Central memory CD4-positive, alpha-beta T cell (primary cell): Measurements from ENCODE around the gene TIAM2.
A peak's percentile ranks its signal among the peaks of the same experiment; 100 is the strongest.
"Not testable (repeated sequence)": the region's sequence is repeated elsewhere in the genome, so short reads cannot be mapped to it uniquely, and the experiment has no call there.

Experiments used
- DNase-seq: peaks from one replicate; pipeline ENCODE4 v3.0.0; 2022

TIAM2 gene

GRCh38 chr6:155064303-155064702 lies 69.2 kb downstream of the TIAM2 start:
- DNase-seq = no peak

DNA sequence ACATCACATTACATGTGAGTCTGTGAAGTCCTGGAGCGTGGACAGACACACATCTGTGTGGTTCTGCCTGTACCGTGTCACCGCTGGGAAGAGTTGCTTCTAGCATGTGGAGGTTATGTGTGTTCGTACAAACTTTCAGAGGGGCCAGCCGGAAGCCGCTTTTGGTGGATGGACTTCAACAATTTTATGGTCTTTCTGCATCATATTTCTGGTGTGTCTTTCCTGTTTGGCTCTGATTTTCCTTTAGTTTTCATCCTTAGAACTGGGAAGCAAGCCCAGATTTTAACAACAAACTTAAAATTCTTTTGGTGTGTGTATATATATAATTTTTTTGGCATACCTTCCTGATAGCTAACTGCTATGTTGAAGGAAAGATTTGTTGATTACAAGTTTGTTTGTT lies 71.2 kb downstream of the TIAM2 start:
- no peak for DNase-seq

- DNase-seq = no peak
Observed at GRCh38 chr6:155066921-155067680, 72.0 kb downstream of the TIAM2 start.

- DNase-seq = no peak
Observed at GRCh38 chr6:155067956-155068615, 73.0 kb downstream of the TIAM2 start.

GRCh38 chr6:155069543-155069942 lies 74.4 kb downstream of the TIAM2 start:
- DNase-seq = no peak

- no peak for DNase-seq
Observed at GRCh38 chr6:155075930-155076695, 81.0 kb downstream of the TIAM2 start.

DNA sequence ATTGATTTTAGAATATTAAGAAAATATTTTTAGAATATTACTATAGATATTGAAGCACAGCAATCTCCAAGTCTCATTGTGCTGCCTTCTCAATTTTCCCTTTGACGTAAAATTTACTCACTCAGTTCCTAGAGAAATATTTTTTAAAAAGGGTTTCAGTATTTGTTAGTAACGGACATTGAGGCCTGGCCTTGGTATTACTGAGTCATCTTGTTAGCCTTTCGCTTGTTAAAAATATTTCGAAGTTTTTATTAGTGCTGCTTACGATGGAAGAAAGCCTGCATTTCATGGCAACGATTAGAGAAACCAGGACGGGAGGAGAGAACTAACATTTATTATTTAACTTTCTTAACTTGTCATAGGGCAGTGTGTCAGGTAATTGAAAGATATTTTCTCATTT lies 82.2 kb downstream of the TIAM2 start:
- no peak for DNase-seq

GRCh38 chr6:155077784-155078183 lies 82.7 kb downstream of the TIAM2 start:
- DNase-seq = no peak

GRCh38 chr6:155078331-155078745 lies 83.2 kb downstream of the TIAM2 start:
- DNase-seq = no peak

GRCh38 chr6:155079985-155080452 lies 84.9 kb downstream of the TIAM2 start:
- no peak for DNase-seq

GRCh38 chr6:155080881-155081845 lies 86.0 kb downstream of the TIAM2 start:
- no peak for DNase-seq

GRCh38 chr6:155084431-155085123 lies 89.5 kb downstream of the TIAM2 start:
- DNase-seq = no peak

DNA sequence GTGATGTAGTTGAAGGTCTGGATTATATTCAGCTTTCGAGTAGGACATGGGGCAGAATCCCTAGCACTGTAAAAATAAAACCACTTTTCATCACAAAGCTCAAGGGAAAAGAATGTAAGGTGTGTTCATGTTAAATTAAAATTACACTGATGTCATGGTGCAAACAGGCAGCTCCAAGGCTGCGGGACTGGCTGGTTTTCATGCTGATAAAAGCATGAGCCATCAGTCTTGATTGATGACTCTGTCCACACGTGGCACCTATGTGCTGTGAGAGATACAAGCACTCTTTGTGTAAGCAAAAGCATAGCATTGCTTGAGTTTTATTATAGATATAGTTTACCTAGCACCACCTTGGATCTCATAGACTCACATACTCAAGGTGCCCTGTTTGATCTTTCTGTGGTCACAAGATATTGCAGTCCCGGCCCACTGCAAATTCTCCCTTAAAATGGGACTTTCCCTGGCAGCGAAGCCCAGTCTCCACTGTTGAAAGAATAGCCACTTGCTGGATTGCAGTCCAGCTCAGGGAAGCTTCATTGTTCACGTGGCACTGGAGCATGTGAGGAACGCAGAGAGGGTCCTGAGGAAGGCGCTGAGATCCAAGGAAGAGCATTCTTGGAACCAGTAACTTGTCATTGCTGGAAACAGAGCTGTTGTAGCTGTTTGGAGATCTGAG lies 90.6 kb downstream of the TIAM2 start:
- DNase-seq = no peak

DNA sequence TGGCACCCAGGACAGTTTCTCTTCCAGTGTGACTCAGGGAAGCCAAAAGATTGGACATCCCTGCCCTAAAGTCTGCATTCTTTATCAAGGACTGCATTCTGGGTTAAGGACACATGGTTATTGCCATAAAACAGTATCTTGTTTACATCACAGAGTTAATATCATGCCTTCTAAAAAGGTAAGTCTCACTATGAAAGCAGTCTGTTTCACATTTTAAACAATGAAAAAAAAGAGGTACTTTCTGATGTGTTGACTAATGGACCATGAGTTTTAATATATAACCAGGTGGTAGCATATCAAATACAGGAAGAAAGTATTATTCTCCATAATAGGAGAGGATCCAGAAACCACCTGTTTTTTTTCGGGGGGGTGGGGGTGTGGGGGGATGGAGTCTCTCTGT lies 93.7 kb downstream of the TIAM2 start:
- DNase-seq = no peak

- DNase-seq = no peak
Observed at GRCh38 chr6:155089746-155090145, 94.6 kb downstream of the TIAM2 start.

DNA sequence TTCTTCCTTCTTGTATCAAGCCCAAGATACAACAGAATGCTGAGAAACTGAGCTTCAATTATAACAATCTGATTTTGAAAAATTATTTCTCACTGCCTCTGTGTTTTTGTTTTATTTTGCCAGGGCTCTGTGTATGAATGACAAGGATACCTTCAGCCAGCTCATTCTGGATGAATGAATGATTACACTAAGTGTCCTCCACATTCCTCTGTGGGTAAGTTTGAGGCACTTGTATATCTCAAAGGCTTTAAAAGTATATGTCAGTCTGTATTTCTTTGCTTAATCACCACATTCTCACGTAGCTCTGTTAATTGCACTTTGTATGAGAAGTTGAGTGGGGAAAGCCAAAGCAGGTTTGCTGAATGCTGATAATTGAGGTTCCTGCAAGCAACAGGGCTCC lies 95.1 kb downstream of the TIAM2 start:
- no peak for DNase-seq

GRCh38 chr6:155091756-155092155 lies 96.6 kb downstream of the TIAM2 start:
- no peak for DNase-seq

DNA sequence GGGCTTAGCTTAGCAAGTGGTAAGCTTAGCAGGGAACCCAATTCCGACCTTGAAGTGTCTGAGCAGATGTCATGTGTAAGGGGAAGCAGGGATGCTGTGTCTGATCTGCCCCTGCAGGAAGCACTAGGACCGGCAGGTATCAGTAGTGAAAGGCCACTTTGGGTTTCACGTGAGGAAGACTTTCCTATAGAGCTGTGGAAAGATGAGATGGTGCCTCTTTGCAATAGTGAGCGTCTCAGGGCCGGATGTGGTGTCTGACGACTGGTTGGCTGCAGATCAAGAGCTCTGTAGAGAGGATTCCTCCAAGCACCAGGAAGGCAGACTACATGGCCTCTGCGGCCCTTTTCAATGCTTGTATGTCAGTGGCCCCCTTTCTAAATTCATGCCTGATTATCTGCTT lies 98.3 kb downstream of the TIAM2 start:
- DNase-seq = peak; percentile 27

GRCh38 chr6:155100087-155100486 lies 105.0 kb downstream of the TIAM2 start:
- DNase-seq = no peak

- DNase-seq = no peak
Observed at GRCh38 chr6:155100591-155100990, 105.5 kb downstream of the TIAM2 start.

- not testable (repeated sequence) for DNase-seq
Observed at GRCh38 chr6:155103083-155103645, 108.0 kb downstream of the TIAM2 start.
